Liver (tissue), 3 donors: ENCODE data around the gene DHCR24.

Experiments
- ATF3 ChIP-seq: IDR thresholded peaks from 2 replicates; pipeline ENCODE4 v1.6.1; 2016; ENCODE audit warnings: antibody characterized with exemption
- CTCF ChIP-seq: fragments of 150-350 bp; IDR thresholded peaks from 2 replicates; pipeline ENCODE4 v1.5.1; 2017; ENCODE audit warnings: improper control_type of control experiment, low read depth, low read length; ENCODE audit not compliant: missing input control
- EGR1 ChIP-seq, 2 donors: IDR thresholded peaks; 2 replicates each; pipeline ENCODE4 v1.6.1; 2016 to 2018; ENCODE audit warnings: antibody characterized with exemption in 2 of 2, low read depth in 2 of 2
- FOXA1 ChIP-seq: IDR thresholded peaks from 2 replicates; pipeline ENCODE4 v1.6.1; 2016; ENCODE audit warnings: antibody characterized with exemption
- GABPA ChIP-seq, 2 donors: IDR thresholded peaks in 1 of 2; conservative IDR thresholded peaks in 1 of 2; 2 replicates each; pipeline ENCODE4 v1.6.1; 2016; ENCODE audit warnings: antibody characterized with exemption in 2 of 2, mild to moderate bottlenecking in 1 of 2, moderate library complexity in 1 of 2
- JUND ChIP-seq, 2 donors: IDR thresholded peaks; 2 replicates each; pipeline ENCODE4 v1.6.1; 2016; ENCODE audit warnings: antibody characterized with exemption in 2 of 2
- MAX ChIP-seq: IDR thresholded peaks from 2 replicates; pipeline ENCODE4 v1.6.1; 2016; ENCODE audit warnings: antibody characterized with exemption
- RAD21 ChIP-seq, 2 donors: IDR thresholded peaks; 2 replicates each; pipeline ENCODE4 v1.6.1; 2016; ENCODE audit warnings: antibody characterized with exemption in 2 of 2, mild to moderate bottlenecking in 2 of 2
- REST ChIP-seq: IDR thresholded peaks from 2 replicates; pipeline ENCODE4 v1.6.1; 2016; ENCODE audit warnings: antibody characterized with exemption, mild to moderate bottlenecking
- RXRA ChIP-seq, 2 donors: IDR thresholded peaks; 2 replicates each; pipeline ENCODE4 v1.6.1; 2017 to 2018; ENCODE audit warnings: antibody characterized with exemption in 2 of 2, mild to moderate bottlenecking in 1 of 2
- SP1 ChIP-seq: IDR thresholded peaks from 2 replicates; pipeline ENCODE4 v1.6.1; 2018; ENCODE audit warnings: antibody characterized with exemption, mild to moderate bottlenecking
- YY1 ChIP-seq: IDR thresholded peaks from 2 replicates; pipeline ENCODE4 v1.6.1; 2016; ENCODE audit warnings: antibody characterized with exemption, mild to moderate bottlenecking
- donor health status: healthy.
- donor health status: healthy.

GRCh38 chr1:54864460-54865208, 22.4 kb downstream of the DHCR24 start:
- TF ChIP-seq ATF3 (no peak), RAD21 (IDR thresholded peaks at IDR 0.05) (peak in 1 of 2 donors; percentile 33), CTCF (no peak), RXRA (IDR thresholded peaks at IDR 0.05) (peak; percentile 59 to 82), JUND (IDR thresholded peaks at IDR 0.05) (peak in 1 of 2 donors; percentile 35), YY1 (peak; percentile 57), SP1 (peak; percentile 48), MAX (peak; percentile 66), REST (no peak), EGR1 (IDR thresholded peaks at IDR 0.05; ENCODE audit: low read depth in 2 of 2) (peak in 1 of 2 donors; percentile 23), GABPA (IDR thresholded peaks at IDR 0.05 in 1 of 2, conservative IDR thresholded peaks at IDR 0.05 in 1 of 2) (no peak), FOXA1 (no peak)
